SJCRH30 (cell line): Measurements from ENCODE around the gene CAMTA1. TPM values are rescaled to one million over a fixed set of nuclear protein-coding genes. Genes with fewer than 3 reads are reported as not detected.

Experiments used
- DNase-seq, 2 experiments: peaks; one replicate each; pipeline ENCODE4 v3.0.0-alpha.2; 2015 to 2020
- H3K27ac ChIP-seq: fragments of 250-450 bp; sonication (Bioruptor Pico); 2 replicates; pipeline ENCODE4 v1.5.1; 2020; ENCODE audit warnings: mild to moderate bottlenecking, moderate library complexity
- H3K27me3 ChIP-seq: fragments of 250-450 bp; sonication (Bioruptor Pico); 2 replicates; pipeline ENCODE4 v1.5.1; 2020; ENCODE audit warnings: mild to moderate bottlenecking, moderate library complexity
- H3K36me3 ChIP-seq: fragments of 250-450 bp; sonication (Bioruptor Pico); 2 replicates; pipeline ENCODE4 v1.5.1; 2020; ENCODE audit warnings: mild to moderate bottlenecking, moderate library complexity
- H3K4me1 ChIP-seq: fragments of 250-450 bp; sonication (Bioruptor Pico); 2 replicates; pipeline ENCODE4 v1.5.1; 2020; ENCODE audit warnings: mild to moderate bottlenecking, moderate library complexity
- H3K4me3 ChIP-seq: fragments of 250-450 bp; sonication (Bioruptor Pico); 2 replicates; pipeline ENCODE4 v1.5.1; 2020; ENCODE audit warnings: mild to moderate bottlenecking, moderate library complexity
- H3K9me3 ChIP-seq: fragments of 250-450 bp; sonication (Bioruptor Pico); replicated peaks from 2 replicates; pipeline ENCODE4 v1.5.1; 2020; ENCODE audit warnings: mild to moderate bottlenecking, moderate library complexity
- total RNA-seq: library from RNA; depleted of rRNA; stranded (reverse); fragments of >200 nt; shearing (Covaris generic); gene quantifications from 2 replicates; pipeline ENCODE4 v1.2.3, GENCODE V29; 2014

Gene CAMTA1
- total RNA-seq, 1 experiment from 2014 or later, result 153 TPM

- Histone ChIP-seq H3K9me3 (no peaks in the 10 kb centered on the region), H3K27me3 (no peaks in the 10 kb centered on the region), H3K36me3 (no peaks in the 10 kb centered on the region), H3K4me1 (no peaks in the 10 kb centered on the region), H3K27ac (no peak overlapping the region), H3K4me3 (no peak overlapping the region)
- DNase-seq, result no peak
These were observed 113.8 kb downstream of the CAMTA1 start for GRCh38 chr1:6898974-6899539.

DNA sequence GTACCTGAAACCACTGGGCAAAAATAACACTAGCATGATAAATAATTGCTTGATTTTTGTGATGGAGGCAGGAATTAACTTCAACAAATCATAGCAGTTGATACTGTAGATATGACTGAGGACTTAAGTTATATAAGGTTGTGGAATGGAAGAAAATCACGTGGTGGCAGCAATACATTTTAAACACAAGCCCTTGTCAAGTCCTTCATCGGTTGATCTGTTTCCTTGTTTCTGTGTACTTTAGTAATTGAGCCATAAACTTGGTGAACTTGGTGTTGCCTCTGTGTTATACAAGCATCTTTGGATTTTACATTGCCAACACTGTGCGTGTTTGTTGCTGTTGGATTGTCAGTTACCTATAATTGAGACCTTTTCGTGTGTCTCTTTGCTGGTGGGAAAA lies 114.4 kb downstream of the CAMTA1 start:
- Histone ChIP-seq H3K4me1 (no peaks in the 10 kb centered on the region), H3K9me3 (no peaks in the 10 kb centered on the region), H3K27ac (no peak overlapping the region), H3K4me3 (no peak overlapping the region), H3K36me3 (no peaks in the 10 kb centered on the region), H3K27me3 (no peaks in the 10 kb centered on the region)
- DNase-seq, result no peak

- Histone ChIP-seq H3K4me3 (no peak overlapping the region), H3K27ac (no peak overlapping the region)
These were observed 116.9 kb downstream of the CAMTA1 start for GRCh38 chr1:6902153-6902552.

GRCh38 chr1:6904476-6905170 lies 119.4 kb downstream of the CAMTA1 start:
- DNase-seq, result no peak
- no peaks in the 10 kb centered on the region for H3K4me1 ChIP-seq
- no peaks in the 10 kb centered on the region for H3K27me3 ChIP-seq
- H3K36me3 ChIP-seq, result no peaks in the 10 kb centered on the region
- no peak overlapping the region for H3K27ac ChIP-seq
- no peaks in the 10 kb centered on the region for H3K9me3 ChIP-seq
- no peak overlapping the region for H3K4me3 ChIP-seq

More at GRCh38 chr1:6902153-6902552, 116.9 kb downstream of the CAMTA1 start:
- H3K27me3 ChIP-seq, result no peaks in the 10 kb centered on the region
- H3K9me3 ChIP-seq, result no peaks in the 10 kb centered on the region
- no peaks in the 10 kb centered on the region for H3K4me1 ChIP-seq
- no peaks in the 10 kb centered on the region for H3K36me3 ChIP-seq
- DNase-seq, result no peak

- H3K4me1 ChIP-seq, result no peaks in the 10 kb centered on the region
- DNase-seq, result no peak
- no peaks in the 10 kb centered on the region for H3K9me3 ChIP-seq
These were observed 120.1 kb downstream of the CAMTA1 start for GRCh38 chr1:6905331-6905730.

GRCh38 chr1:6905790-6906189 lies 120.5 kb downstream of the CAMTA1 start:
- Histone ChIP-seq H3K9me3 (no peaks in the 10 kb centered on the region), H3K27me3 (peaks cover 2% of the 10 kb centered on the region; the same call in 1 of the 2 replicates), H3K36me3 (no peaks in the 10 kb centered on the region), H3K4me3 (no peak overlapping the region), H3K27ac (no peak overlapping the region), H3K4me1 (no peaks in the 10 kb centered on the region)
- no peak for DNase-seq

More at GRCh38 chr1:6905331-6905730, 120.1 kb downstream of the CAMTA1 start:
- Histone ChIP-seq H3K27ac (no peak overlapping the region), H3K36me3 (no peaks in the 10 kb centered on the region), H3K4me3 (no peak overlapping the region), H3K27me3 (no peaks in the 10 kb centered on the region; the same call in 1 of the 2 replicates)

DNA sequence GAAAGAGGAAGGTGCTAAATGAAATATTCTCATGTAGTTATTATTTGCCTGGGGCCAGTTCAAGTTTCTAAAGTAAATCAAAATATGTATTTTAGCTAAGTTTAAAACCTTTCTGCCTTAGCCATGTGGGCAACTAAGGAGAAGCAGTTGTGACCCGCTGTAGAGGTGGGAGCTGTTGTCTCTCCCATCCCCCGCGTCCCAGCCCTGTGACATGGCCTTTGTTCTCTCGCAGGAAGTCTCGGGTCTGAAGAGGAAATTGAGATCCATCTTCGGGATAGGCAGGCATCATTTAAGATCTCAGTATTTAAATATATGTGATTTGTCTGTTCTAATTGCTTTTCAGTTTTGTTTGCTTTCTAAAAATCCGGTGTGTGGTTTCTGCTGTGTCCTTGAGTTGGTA lies 121.5 kb downstream of the CAMTA1 start:
- H3K27ac ChIP-seq, result no peak overlapping the region
- 0 out of 2 replicates have a peak, but pooled peaks cover 2% of the 10 kb centered on the region for H3K4me1 ChIP-seq
- no peak for DNase-seq
- H3K4me3 ChIP-seq, result no peak overlapping the region
- H3K36me3 ChIP-seq, result no peaks in the 10 kb centered on the region
- no peaks in the 10 kb centered on the region for H3K9me3 ChIP-seq
- peaks cover 4% of the 10 kb centered on the region for H3K27me3 ChIP-seq

- Histone ChIP-seq H3K4me3 (no peak overlapping the region), H3K36me3 (no peaks in the 10 kb centered on the region), H3K9me3 (no peaks in the 10 kb centered on the region), H3K4me1 (0 out of 2 replicates have a peak, but pooled peaks cover 4% of the 10 kb centered on the region), H3K27me3 (peaks cover 7% of the 10 kb centered on the region), H3K27ac (no peak overlapping the region)
- DNase-seq, result no peak
These were observed 121.9 kb downstream of the CAMTA1 start for GRCh38 chr1:6907201-6907600.

GRCh38 chr1:6907676-6908434 lies 122.6 kb downstream of the CAMTA1 start:
- Histone ChIP-seq H3K9me3 (no peaks in the 10 kb centered on the region), H3K4me3 (no peak overlapping the region), H3K36me3 (no peaks in the 10 kb centered on the region), H3K4me1 (0 out of 2 replicates have a peak, but pooled peaks cover 4% of the 10 kb centered on the region), H3K27ac (no peak overlapping the region), H3K27me3 (peaks cover 7% of the 10 kb centered on the region)
- no peak for DNase-seq

DNA sequence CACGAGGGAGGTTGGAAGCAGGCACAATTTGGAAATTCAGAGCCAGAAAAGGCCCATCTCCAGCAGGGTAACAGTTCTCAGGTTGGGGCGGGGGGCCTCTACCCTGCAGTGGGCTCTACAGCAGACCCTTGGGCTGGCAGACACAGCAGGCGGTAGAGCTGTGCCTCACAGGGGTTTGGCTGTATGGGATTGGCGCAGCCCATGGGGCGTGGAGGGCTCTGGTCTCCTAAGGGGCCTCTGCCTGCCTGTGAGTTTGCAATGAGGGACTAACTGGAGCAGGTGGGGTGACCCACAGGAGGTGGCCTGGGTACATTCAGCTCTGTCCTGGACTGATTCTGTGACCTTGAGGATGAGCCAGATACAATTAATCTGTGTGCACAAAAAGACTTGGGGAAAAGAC lies 124.1 kb downstream of the CAMTA1 start:
- no peak for DNase-seq
- no peaks in the 10 kb centered on the region for H3K9me3 ChIP-seq

DNA sequence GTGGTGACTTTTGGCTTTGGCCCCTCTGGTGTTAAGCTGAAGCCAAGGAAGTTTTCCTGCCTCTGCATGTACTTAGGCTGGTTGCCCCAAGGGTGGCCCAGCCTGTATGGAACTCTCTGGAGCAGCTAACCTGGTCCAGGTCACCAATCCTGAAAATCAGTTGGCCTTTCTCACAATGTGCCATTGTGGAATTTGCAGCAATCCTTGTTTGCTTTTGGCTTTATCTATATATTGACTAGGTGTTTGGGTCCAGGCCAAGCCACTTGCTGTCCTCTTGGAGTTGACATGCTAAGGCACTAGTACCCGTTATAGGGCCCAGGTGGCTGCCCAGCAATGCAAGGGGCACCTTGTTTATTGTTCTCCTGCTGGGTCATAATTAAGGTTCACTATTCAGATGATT lies 124.6 kb downstream of the CAMTA1 start:
- H3K27me3 ChIP-seq, result peaks cover 12% of the 10 kb centered on the region
- 0 out of 2 replicates have a peak, but pooled peaks cover 4% of the 10 kb centered on the region for H3K4me1 ChIP-seq
- no peak overlapping the region for H3K4me3 ChIP-seq
- H3K9me3 ChIP-seq, result no peaks in the 10 kb centered on the region
- H3K36me3 ChIP-seq, result no peaks in the 10 kb centered on the region
- H3K27ac ChIP-seq, result no peak overlapping the region
- DNase-seq, result no peak

More for the DNA sequence above, 124.1 kb downstream of the CAMTA1 start:
- peaks cover 8% of the 10 kb centered on the region for H3K27me3 ChIP-seq
- no peak overlapping the region for H3K27ac ChIP-seq
- 0 out of 2 replicates have a peak, but pooled peaks cover 4% of the 10 kb centered on the region for H3K4me1 ChIP-seq
- no peaks in the 10 kb centered on the region for H3K36me3 ChIP-seq
- no peak overlapping the region for H3K4me3 ChIP-seq

DNA sequence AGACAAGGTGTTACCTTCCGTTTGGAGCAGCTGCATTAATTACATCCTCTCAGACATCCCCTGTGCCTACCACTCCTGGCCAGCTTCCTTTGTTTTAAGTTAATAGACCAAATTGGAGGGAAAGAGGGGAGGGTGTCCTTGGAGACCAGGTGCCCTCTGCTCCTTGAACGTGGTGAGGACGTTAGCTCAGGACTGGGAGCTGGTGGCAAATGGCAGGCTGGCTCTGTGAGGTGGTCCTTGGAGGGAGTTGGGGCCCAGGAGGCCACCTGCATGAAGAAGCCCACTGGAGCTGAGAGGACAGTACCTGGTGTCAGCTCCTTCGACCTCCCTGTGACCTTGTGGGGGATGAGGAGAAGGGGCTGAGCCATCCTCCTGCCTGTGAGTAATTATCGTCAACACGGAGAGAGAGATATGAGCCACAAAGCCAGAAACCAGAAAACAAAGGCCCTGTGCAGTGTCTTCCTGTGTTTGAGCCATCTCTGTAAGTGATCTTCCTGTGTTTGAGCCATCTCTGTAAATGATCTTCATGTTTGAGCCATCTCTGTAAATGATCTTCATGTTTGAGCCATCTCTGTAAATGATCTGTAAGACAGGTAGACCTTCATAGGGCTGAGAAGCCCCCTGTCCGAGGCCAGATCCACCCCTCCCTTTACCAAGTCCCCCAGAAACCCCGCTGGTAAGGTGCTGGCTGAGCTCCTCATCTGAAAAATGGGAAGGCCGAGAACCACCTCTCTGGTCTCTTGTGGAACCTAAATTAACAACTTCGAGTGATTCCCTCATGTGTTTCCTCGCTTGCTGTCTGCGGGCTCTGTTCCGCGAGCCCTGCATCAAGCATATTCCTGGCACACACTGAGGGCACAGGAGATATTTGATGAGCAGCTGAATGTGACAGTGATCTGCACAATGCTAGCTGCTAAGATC lies 126.0 kb downstream of the CAMTA1 start:
- Histone ChIP-seq H3K4me3 (no peak overlapping the region), H3K27ac (no peak overlapping the region), H3K9me3 (no peaks in the 10 kb centered on the region), H3K4me1 (0 out of 2 replicates have a peak, but pooled peaks cover 4% of the 10 kb centered on the region), H3K36me3 (no peaks in the 10 kb centered on the region), H3K27me3 (peaks cover 12% of the 10 kb centered on the region)
- DNase-seq, result no peak

GRCh38 chr1:6911974-6912373 lies 126.7 kb downstream of the CAMTA1 start:
- Histone ChIP-seq H3K4me3 (no peak overlapping the region), H3K4me1 (0 out of 2 replicates have a peak, but pooled peaks cover 4% of the 10 kb centered on the region), H3K27me3 (peaks cover 12% of the 10 kb centered on the region), H3K27ac (no peak overlapping the region), H3K9me3 (no peaks in the 10 kb centered on the region), H3K36me3 (no peaks in the 10 kb centered on the region)
- peak in 1 of 2 experiments; percentile 36 for DNase-seq

DNA sequence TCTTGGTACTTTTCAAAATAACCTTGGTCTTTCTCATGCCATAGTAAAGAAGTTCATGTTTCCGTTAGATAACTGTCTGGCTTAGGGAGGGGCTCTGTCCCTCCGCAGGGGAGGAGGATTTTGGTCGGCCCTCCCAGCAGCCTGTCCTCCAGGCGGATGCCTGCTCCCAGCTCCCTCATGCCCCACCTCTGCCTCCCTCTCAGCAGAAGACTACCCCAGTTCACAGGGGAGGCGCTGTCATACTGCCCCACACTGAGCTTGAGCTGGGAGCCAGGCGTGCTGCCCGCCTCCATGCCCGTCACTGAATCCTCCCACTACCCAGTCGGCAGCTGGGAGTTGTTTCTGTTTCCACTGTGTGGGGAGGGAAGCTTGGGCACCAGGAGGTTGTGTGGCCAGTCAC lies 127.3 kb downstream of the CAMTA1 start:
- DNase-seq, result no peak
- no peaks in the 10 kb centered on the region for H3K9me3 ChIP-seq
- peaks cover 12% of the 10 kb centered on the region for H3K27me3 ChIP-seq
- H3K4me3 ChIP-seq, result no peak overlapping the region
- 0 out of 2 replicates have a peak, but pooled peaks cover 4% of the 10 kb centered on the region for H3K4me1 ChIP-seq
- no peaks in the 10 kb centered on the region for H3K36me3 ChIP-seq
- H3K27ac ChIP-seq, result no peak overlapping the region
